ENCODE results near the gene CYP2C18. TPM values are rescaled to one million over a fixed set of nuclear protein-coding genes. Genes with fewer than 3 reads are reported as not detected.

Gene CYP2C18
- total RNA-seq, 1 experiment from 2014 or later = 0.79 TPM

DNA sequence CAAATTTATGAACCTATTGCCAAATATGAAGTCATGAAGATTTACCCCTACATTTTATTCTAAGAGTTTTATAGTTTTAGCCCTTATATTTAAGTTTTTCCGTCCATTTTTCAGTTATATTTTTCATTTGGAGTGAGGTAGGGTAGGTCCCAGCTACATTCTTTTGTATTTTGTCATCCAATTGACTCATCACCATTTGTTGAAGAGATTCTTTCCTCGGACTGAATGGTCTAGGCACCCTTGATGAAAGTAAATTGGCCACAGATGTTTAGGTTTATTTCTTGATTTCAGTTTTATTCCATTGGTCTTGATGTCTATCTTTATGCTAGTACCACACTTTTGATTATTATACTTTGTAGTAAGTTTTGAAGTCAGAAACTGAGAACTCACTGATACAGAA lies 101.7 kb downstream of the CYP2C18 start:
- Histone ChIP-seq H3K36me3 (ENCODE audit: control insufficient read depth, insufficient read depth, low read length) (no peaks in the 10 kb centered on the region), H3K27me3 (replicated peaks; ENCODE audit: control insufficient read depth, insufficient read depth, low read length) (no peaks in the 10 kb centered on the region), H3K9me3 (no peaks in the 10 kb centered on the region), H3K4me3 (ENCODE audit: low read depth, low read length) (no peak overlapping the region), H3K4me1 (no peaks in the 10 kb centered on the region)
- no peak overlapping the region for H3K4me3 Mint-ChIP-seq (ENCODE audit: unreplicated experiment)
- H3K4me1 Mint-ChIP-seq (ENCODE audit: low read depth, unreplicated experiment) = no peaks in the 10 kb centered on the region
- intact Hi-C loops (cut with micrococcal nuclease; ENCODE audit: unreplicated experiment) = no loop called here
- no peak for TF ChIP-seq CTCF (IDR thresholded peaks at IDR 0.05; ENCODE audit: insufficient read depth in 1 of 2, low read depth in 1 of 2, low read length in 1 of 2, severe bottlenecking in 1 of 2, unreplicated experiment in 1 of 2)
- no peak overlapping the region for H3K27ac Mint-ChIP-seq (ENCODE audit: unreplicated experiment)
- H3K27me3 Mint-ChIP-seq (ENCODE audit: insufficient read depth, unreplicated experiment) = no peaks in the 10 kb centered on the region
- H3K9me3 Mint-ChIP-seq (ENCODE audit: unreplicated experiment) = peaks cover 7% of the 10 kb centered on the region
- POLR2A ChIA-PET = no interaction called here
- BruUV-seq (replicated peaks) = no TSS peak
- CTCF ChIA-PET = no interaction called here
- H3K36me3 Mint-ChIP-seq (ENCODE audit: insufficient read depth, unreplicated experiment) = no peaks in the 10 kb centered on the region
- DNase-seq = no peak

Other genes with a start within 250 kb of the CYP2C18 start
- 189 and 197 TPM in 2 replicates for gene HELLS, start 137.9 kb upstream of the CYP2C18 start, total RNA-seq (2022)
- 0.86 and 1.0 TPM in 2 replicates for gene CYP2C19, start 79.0 kb downstream of the CYP2C18 start, total RNA-seq (2022)